ENCODE results near the gene SH2D4B.

DNA sequence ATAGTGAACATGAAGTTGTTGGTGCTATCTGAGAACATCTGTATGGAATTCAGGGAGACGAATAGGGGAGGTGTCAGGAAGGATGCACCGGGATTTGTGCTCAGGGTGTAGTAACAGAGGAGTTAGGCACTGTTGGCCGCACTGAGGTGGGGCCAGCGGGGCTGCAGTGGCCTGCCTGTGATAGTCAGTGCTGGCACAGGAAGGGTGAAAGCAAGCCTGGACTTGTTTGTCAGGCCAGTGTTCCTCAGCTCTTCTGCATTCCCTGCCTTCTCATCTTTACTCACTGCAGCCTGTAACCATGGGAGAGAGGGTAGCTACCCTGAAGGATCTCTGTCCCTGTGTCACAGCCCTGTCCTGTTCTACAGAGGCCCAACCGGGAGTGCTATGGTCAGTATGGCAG is 81.3 kb downstream of the SH2D4B start:
- TF ChIP-seq CTCF (conservative IDR thresholded peaks at IDR 0.05; ENCODE audit: low read length) (no peak), EZH2phosphoT487 (IDR thresholded peaks at IDR 0.05; ENCODE audit: borderline replicate concordance, low read depth, low read length) (no peak)

Measured in OCI-LY7 (cell line).